HG03060 (cell line): Measurements from ENCODE around the gene OR6Y1.

Experiments
- ATAC-seq: cut with Tn5 transposase; IDR thresholded peaks from one replicate; pipeline ENCODE4 v1.9.1; 2021; ENCODE audit warnings: low read depth, moderate number of reproducible peaks; ENCODE audit not compliant: unreplicated experiment

The OR6Y1 gene

GRCh38 chr1:158507511-158507910, 46.7 kb downstream of the OR6Y1 start:
- no peak for ATAC-seq

GRCh38 chr1:158506369-158506987, 47.7 kb downstream of the OR6Y1 start:
- no peak for ATAC-seq

- ATAC-seq = no peak
Observed at GRCh38 chr1:158496374-158496773, 57.8 kb downstream of the OR6Y1 start.

DNA sequence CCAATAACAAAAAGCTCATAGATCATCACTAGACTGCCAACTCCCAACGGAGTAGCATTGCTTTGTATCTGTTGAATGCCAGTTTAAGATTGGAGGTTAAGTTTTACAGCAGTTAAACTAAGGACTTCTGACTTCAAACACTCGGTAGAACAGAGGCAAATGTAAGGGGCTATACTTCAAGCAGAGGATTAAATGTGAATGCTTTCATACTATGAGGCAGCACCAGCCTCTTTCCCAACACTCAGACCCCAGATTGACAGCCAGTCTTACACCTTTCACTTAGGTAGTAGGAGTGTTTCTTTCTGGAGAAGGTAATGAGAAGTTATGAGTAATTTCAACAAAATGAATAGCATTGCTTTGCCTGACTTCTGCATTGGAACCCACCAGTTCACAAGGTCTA, 59.4 kb downstream of the OR6Y1 start:
- ATAC-seq = no peak
